Measurements from ENCODE around the gene TAF5L.
A peak's percentile ranks its signal among the peaks of the same experiment; 100 is the strongest.
"Not testable (repeated sequence)": the region's sequence is repeated elsewhere in the genome, so short reads cannot be mapped to it uniquely, and the experiment has no call there.

TAF5L gene

GRCh38 chr1:229642376-229642775 is 16.5 kb upstream of the TAF5L start:
- DNase-seq (ENCODE audit: low spot score): no peak

DNA sequence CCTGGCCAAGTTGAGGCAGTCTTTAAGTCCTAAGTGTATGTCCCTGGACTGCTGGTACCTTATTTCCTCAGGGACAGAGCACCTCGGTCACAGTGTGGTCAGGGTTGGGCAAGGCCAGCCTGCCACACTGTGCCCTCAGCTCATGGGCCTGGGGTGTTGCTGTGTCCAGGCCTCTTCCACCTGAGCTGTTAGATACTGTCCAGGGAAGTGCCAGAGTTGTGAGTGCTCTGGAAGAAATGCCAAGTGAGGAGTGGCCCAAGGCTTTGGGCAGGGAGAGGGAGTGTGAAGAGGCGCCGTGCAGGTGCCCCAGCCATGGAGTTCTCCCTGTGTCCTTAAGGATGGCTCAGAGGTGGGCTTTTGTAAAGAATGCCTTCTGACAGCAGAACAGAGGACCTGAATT is 15.4 kb upstream of the TAF5L start:
- no peak for DNase-seq (ENCODE audit: low spot score)

DNA sequence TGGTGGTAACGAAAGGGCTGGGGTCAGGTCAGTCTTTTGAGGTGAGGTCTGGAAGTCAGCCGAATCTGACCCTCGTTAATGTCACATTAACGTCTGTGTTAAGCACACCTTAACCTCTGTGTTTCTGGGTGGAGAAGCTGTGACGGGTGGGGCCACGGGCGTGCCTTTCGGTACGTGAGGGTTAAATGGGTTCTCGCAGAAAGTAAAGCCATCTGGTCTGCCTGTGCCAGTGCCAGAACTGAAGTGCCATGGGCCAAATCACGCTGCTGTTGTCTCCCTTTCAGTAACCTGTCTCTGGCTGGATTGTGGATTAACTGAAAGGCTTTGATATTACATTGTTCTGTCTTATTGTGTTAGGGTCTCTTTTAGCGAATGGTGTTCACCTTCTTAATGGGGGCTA is 14.5 kb upstream of the TAF5L start:
- DNase-seq (ENCODE audit: low spot score): no peak

DNA sequence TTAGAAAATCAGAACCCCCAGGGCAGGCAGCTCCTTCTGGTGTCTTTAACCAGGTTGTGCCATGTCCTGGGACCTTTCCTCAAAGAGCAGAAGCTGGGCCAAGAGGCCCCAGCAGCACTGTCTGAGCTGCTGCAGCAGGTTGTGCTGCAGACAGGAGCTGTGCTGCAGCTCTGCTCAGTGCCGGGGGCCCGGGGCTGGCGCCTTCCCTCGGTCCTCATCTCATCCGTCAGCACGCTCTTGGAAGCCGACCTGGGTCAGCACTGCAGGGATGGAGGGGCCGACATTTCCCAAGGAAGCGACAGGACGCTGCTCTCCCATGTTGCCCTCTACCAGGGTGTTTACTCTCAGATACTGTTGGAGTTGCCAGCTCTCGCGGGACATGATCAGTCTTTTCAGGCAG is 11.8 kb upstream of the TAF5L start:
- DNase-seq (ENCODE audit: low spot score): no peak

DNA sequence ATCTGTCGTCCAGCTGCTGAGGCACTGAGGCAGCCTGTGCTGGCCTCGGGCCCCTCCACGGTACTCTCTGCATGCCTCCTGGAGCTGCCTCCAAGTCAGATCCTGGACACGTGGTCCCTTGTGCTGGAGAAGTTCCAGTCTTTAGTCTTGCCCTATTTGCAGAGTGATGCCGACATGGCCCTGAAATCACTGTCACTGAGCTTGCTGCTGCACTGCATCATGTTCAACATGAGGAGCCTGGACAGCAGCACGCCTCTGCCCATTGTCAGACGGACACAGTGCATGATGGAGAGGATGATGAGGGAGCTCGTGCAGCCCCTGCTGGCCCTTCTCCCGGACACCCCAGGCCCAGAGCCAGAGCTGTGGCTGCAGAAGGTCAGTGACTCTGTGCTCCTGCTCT is 10.1 kb upstream of the TAF5L start:
- no peak for DNase-seq (ENCODE audit: low spot score)

GRCh38 chr1:229631966-229632365 is 6.0 kb upstream of the TAF5L start:
- DNase-seq (ENCODE audit: low spot score): no peak

DNA sequence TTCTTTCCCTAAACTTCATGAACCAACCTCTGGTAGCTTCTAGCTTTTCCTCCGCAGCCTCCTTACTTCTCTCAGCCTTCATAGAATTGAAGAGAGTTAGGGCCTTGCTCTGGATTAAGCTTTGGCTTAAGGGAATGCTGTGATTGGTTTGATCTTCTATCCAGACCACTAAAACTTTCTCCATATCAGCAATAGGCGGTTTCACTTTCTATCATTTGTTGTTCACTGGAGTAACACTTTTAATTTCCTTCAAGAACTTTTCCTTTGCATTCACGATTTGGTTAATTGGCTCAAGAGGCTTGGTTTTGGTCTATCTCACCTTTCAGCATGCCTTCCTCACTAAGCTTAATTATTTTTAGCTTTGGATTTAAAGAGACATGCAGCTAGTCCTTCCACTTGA is 5.2 kb upstream of the TAF5L start:
- DNase-seq (ENCODE audit: low spot score): no peak

GRCh38 chr1:229629261-229629660 is 3.3 kb upstream of the TAF5L start:
- no peak for DNase-seq (ENCODE audit: low spot score)

DNA sequence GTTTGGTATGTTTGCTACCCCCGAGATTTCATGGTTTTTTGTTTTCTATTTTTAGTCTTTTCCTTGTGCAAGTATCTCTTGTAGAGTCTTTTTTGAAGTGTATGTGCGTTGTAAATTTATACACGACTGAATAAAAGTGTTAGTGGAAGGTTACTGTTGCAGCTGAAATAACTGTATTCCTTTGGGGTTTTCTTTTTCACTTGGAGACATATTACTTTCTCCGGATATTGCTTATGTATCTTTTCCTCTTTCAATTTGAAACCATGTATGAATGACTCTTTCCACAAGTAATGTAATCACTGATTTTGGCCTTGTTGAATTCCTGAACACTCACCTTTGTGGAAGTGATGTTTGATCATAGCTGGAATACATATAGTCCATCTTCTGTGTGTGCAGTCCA is 1.1 kb upstream of the TAF5L start:
- no peak for DNase-seq (ENCODE audit: low spot score)

DNA sequence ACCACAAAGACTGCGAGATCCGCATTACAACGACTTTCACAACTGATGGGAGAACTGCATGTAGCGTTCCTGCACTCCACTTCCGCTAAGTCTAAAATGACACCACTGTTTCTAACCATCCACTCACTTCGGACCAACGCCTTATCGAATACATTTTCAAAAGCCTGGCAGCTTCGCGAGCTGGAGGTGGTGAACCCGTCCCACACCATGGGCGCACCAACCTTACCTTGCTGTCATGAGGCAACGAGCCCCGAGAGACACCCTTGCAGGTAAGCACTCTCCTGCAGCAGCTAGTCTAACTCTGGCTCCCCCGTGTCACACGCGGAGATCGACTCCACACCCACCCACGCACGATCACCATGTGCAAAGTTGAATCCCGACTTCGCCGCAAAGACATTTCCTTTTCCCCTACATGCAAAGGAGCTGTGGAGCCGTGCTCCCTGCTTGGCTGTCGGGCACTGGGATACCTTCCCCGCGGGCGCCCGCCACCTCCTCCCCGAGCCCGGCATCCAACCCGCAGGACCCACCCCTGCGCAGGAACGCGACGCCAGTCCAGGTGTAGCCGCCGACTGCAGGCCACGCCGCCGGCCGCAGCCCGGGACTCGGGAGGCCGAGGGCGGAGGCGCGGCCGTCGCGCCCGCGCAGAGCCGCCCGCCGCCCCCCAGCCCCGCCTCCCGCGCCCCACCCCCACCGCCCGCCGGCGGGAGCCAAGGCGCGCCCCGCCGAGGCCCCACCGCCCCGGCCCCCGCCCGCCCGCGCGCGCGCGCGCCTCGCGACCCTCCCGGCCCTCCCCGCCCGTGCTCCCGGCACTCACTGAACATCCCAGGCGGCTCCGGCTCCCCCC is 629 bp downstream of the TAF5L start:
- peak; percentile 49 for DNase-seq (ENCODE audit: low spot score)

DNA sequence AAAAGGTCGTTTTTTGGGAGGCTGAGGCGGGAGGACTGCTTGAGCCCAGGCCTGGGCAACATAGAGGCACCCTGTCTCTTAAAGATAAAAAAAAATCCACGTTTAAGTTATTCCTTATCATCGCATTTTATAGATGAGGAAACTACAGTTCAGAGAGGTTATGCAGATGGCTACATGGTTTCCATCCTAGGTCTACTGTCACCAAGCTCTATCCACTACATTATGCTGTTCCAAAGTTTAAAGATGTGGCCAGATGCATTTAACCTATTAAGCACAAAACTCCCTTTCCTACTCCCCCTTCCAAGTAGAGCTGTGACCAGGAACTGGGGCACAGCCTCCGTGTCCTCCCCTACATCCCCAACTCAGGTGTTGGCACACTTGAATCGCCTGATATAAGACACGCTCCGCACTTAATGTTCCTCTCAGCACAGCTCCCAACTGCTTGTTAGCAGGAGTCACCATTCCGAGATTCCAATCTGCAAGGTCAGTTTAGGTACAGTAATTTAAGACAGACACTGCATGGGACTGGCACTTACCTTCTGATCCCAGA is 1.3 kb downstream of the TAF5L start:
- no peak for DNase-seq (ENCODE audit: low spot score)

DNA sequence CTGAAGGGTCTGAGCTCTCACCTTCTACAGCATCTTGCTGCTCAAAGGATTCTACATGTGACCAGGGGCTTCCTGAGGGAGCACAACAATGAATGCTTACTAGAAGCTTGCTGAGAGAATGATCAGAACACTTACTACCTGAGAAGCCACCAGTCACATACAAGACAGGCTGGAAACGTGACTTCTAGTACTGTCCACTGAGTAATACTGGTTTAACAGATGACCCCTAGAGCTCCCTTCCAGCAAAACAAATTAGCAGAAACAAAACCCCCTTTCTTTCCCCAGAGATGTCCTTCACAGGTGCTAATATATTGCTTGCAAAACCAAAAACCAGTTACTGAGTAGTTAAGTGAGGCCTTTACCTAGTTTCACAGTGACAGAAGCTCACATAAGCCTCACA is 2.1 kb downstream of the TAF5L start:
- no peak for DNase-seq (ENCODE audit: low spot score)

DNA sequence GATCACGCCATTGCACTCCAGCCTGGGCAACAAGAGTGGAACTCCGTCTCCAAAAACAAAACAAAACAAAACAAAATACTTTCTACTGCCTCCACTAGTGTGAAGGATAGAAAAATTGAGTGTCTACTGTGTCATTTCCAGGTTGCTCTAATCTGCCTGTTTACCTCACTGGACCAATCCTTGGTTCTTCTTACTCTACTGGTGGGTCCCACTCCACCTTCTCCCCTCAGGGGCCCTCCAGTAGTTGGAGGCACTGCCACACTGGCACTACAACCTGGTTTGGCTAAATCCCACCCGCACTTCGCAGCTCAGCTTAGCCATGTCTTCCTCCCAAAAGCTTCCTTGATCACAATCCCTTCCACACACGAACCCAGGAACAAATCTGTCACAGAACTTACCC is 2.7 kb downstream of the TAF5L start:
- DNase-seq (ENCODE audit: low spot score): no peak

- DNase-seq (ENCODE audit: low spot score): not testable (repeated sequence)
Measured at GRCh38 chr1:229622641-229623120, 3.2 kb downstream of the TAF5L start.

GRCh38 chr1:229621663-229622062 is 4.3 kb downstream of the TAF5L start:
- DNase-seq (ENCODE audit: low spot score): no peak

DNA sequence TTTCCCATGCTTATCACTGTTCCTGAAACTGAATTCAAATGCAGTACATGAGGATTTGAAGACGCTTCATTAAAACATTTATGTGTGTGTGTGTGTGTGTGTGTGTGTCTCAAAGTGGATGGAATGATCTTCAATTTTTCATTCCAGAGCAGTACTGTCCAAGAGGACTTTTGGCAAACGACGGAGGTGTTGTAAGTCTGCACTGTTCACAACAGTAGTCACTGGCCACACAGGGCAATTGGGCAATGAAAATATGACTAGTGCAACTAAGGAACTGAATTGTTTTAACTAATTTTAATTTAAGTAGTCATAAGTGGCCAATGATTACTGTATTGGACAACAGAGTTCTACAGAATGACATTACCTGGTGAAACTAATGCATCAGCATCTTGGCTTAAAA is 5.0 kb downstream of the TAF5L start:
- no peak for DNase-seq (ENCODE audit: low spot score)

DNA sequence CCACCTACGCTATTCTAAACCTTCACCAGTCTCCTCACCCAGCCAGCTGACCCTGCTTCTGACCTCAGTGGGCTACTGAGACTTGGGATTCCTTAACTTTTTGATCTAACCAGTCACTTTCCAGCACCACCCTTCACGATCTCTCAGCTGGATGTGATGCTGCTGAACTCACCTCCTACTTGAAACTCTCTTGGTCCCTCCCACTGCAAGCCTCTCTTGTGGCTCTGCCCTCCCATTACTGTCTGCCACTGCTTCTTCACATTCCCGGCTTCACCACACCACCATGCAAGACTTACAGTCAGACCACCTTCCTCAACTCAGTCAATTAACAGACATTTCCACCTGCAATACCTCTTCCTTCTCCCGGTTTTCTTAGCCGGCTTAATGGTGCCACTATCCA is 6.3 kb downstream of the TAF5L start:
- DNase-seq (ENCODE audit: low spot score): no peak

GRCh38 chr1:229619002-229619401 is 6.9 kb downstream of the TAF5L start:
- DNase-seq (ENCODE audit: low spot score): no peak

DNA sequence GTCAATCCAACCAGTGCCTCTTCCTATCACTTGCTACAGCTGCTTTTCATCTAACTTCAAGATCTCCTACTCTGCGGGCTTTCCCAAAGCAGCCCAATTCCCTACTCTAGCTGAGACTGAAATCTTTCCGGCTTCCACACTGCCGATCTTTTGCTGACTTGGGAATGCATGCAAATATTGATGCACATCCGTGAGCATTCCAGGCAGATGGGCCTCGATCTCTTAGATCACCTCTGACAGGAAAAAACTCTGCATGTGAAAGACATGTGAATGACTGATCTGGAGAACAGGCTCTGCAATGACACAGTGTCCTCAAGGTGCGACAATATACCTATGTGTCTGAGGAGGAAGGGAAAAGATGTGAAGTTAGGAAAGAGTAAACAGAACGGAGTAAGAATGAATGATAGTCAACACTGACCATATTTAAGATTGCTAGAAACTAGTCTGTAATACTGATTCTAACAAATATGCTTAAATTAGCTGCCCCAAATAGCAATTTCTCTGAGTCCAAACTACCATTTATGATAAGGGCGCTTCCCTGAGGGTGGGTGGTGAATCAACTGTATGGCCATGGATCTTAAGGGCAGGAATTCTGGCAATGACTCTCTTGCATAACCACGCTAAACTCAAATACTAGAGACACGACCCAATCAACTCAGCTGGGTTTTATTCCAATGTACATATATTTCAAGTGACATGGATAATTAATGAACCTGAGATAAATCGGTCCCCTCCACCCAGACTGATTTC is 8.4 kb downstream of the TAF5L start:
- no peak for DNase-seq (ENCODE audit: low spot score)

DNA sequence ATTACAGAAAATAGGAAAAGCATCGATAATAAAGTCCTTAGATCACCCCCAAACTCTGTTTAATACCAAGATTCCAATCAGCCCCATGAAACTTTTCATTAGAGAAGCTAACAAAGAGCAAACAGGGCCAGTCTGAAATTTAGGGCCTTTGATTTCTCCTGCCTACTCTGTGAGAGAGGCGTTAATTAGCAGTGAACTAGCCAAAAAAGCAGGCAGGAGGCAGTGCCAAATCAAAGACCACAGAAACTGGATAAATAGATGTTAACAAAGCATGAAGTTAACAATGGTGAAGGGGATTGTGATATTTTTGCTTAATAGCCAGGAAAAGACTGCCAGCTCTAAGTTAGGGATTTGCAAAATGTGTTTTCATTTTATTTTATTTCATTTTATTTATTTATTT is 11.2 kb downstream of the TAF5L start:
- no peak for DNase-seq (ENCODE audit: low spot score)

- DNase-seq (ENCODE audit: low spot score): no peak
Measured at GRCh38 chr1:229613938-229614337, 12.0 kb downstream of the TAF5L start.

GRCh38 chr1:229608590-229608989 is 17.3 kb downstream of the TAF5L start:
- no peak for DNase-seq (ENCODE audit: low spot score)

DNA sequence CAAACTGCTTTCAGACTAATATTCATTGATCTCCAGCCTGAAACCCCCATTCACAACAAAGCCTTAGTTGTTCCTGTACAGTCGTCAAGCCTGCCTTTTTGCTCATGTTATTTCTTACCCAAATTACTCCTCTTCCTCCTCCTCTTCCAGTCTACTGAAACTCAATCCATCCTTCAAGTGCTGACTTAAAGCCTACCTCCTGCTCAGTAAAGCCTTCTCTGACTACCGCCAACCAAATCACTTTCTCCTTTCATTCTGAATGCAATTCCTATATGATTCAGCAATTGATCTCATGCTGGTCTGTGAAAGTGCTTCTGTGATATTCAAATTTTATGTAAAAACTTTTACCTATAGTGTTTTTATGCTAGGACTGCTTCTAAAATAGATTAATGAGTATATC is 18.6 kb downstream of the TAF5L start:
- DNase-seq (ENCODE audit: low spot score): no peak

Measured in hematopoietic multipotent progenitor cell treated with erythropoietin and hydrocortisone succinate and interleukin-3 and kit ligand, for 17 days (in vitro differentiated cells).